Endometrial microvascular endothelial cells (primary cell): ENCODE data around the gene LRRC47. TPM values are rescaled to one million over a fixed set of nuclear protein-coding genes. Genes with fewer than 3 reads are reported as not detected.

ENCODE experiments used
- in situ Hi-C: cut with HindIII; loops from 2 replicates; pipeline ENCODE4 v1.10.0; 2017; ENCODE audit warnings: low sequenced_read_pairs, low pct_unique_long_range_greater_than_20kb; ENCODE audit errors: inconsistent ontology term
- total RNA-seq: library from RNA; depleted of rRNA; stranded (reverse); fragments of >200 nt; gene quantifications from one replicate; pipeline ENCODE4 v1.2.3, GENCODE V29; 2015; ENCODE audit errors: inconsistent ontology term

Gene LRRC47
- total RNA-seq, 1 donor from 2014 or later = 37.0 TPM

DNA sequence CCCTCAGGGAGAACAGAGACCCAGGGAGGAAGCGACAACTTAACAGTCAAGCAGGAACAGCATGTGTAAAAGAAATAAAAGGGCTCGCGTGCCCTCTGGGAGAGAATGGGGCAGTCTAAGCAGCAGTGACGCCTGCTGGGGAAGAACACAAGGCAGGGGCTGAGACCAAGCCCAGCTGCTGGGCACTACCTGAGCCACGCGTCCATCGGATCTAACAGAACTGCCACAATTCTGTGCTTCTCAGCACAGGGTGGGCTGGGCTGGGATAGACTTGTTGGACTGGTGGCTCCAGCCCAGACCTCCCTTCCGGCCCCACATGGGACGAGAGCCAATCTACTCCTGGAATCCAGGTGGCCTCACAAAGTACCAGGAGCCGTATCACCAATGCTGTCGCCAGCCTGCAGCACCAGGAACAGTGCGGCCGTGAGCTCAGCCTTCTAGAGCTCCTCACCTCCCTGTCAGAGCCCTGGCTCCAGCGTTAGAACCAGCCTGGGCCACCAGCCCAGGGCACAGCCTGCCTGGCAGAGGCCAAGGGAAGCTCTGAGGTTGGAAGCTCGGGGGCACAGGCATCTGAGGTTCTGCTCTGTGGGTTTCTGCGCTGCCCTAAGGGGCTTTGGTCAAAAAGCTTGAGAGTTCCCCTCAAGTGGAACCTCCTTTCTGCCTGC lies 7.4 kb downstream of the LRRC47 start:
- in situ Hi-C loops = no loop called here

GRCh38 chr1:3787745-3788605 lies 8.3 kb downstream of the LRRC47 start:
- in situ Hi-C loops = no loop called here

DNA sequence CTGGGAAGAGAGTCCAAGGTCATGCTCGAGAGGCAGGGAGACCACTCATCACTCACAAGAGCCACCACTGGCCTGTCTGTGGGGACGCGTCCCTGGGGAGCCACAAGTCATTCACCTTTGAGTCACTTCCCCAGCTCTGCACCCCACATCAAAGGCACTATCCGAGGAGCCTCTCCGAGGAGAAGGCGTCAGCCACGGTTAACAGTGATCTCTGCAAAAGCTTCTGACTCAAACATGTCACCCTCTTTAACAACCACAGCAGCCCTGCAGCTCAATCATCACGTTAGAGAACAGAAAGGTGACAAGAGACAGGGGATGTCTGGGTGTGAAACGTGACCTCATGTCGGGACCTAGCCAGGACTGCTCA lies 9.0 kb downstream of the LRRC47 start:
- in situ Hi-C loops = no loop called here

DNA sequence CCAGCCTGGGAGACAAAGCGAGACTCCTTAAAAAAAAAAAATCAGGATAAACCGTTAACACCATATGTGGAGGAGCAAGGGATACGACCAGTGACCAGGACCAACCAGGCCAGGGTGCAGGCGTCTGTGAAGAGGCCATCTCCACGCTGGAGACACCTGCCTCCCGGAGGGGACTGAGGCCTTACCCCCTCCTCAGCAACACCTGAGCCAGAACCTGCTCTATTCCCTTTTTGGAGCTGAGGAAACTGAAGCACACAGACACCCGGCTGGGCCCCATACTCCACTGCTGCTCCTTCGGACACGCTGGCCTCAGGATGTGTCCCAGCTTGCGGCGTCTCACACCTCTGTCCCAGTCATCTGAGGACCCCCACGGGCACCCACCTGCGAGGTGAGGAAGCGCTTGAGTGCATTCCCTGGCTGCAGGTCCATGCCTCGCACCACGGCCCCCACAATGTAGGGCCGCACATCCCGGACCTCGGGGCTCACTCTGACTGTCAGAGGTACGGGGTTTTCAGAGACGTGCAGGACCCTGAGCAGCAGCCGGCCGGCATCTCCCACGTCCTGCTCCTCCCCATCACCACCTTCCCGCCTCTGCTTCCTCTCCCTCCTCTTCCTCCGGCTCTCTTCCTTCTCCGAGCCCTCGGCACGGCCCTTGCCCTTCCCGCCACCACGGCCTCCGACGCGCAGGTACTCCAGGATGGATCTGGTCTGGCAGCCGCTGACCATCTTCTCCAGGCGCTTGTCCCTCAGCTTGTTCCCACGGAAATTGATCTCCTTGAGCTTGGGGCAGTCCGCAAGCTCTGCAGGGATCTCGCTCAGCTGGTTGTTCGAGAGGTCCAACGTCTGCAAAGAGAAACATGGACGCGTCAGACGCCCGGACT lies 9.6 kb downstream of the LRRC47 start:
- in situ Hi-C loops = no loop called here

DNA sequence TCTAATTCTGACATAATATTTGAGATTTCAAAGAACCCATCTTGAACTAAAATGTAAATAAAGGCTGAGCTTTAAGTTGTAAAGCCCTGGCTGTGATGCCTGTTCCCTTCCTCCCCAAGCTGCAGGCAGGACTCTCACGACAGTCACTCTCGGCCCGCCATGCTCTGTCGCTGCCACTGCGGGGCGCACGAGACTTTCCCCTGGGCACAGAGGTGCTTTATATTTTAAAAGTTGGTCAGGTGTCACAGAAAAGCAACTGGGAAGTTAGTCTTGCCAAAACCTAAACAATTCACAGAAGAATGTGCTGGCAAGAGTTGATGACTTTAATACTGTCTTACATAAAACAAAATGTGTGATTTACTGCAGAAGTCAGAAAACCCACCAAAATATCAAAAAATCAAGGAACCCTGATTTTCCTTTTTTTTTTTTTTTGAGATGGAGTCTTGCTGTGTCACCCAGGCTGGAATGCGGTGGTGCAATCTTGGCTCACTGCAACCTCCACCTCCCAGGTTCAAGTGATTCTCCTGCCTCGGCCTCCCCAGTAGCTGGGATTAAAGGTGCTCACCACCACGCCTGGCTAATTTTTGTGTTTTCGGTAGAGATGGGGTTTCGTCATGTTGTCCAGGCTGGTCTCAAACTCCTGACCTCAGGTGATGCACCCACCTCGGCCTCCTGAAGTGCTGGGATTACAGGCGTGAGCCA lies 10.7 kb downstream of the LRRC47 start:
- in situ Hi-C loops = no loop called here

DNA sequence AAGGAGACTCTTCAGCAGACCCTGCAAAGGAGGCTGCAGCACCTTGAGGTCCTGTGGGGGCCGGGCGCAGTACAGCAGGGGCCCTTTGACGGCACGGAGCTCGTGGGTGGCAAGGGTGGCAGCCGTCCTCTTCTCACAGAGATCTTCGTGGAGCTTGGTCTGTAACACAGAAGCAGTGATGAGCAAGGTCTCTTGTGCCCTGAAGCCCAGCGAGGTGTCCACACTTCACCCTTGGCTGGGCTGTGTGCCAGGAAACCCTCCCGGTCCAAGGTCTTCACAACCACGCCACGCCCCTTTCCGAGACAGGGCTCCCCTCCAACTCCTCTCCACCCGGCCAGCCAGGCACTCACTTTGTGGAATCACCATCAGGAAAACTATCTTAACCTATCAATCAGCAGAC lies 11.3 kb downstream of the LRRC47 start:
- in situ Hi-C loops = no loop called here

GRCh38 chr1:3783651-3784474 lies 12.4 kb downstream of the LRRC47 start:
- in situ Hi-C loops = no loop called here

GRCh38 chr1:3780901-3781300 lies 15.4 kb downstream of the LRRC47 start:
- in situ Hi-C loops = no loop called here

DNA sequence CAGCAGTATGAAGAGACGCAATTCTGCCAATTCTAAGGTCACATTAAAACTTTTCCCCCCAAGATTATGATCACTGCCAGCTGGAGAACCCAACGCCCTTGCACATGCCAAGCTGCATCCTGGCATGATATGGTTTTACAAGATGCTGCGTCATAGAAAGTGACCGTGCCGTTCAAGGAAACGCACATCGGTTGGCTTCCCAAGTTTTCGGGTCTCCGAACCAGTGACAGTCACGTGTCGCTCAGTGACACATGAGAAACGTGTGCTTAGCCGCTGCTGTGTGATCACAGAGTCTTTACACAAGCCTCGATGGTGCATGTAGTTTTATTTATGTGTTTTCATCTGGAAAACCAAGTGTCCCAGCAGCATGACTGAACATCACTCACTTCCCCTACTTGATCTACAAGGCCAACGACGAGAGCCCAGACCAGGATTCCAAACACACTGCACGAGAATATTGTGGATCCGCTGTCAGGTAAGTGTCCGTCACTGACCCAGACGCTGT lies 16.3 kb downstream of the LRRC47 start:
- in situ Hi-C loops = no loop called here

DNA sequence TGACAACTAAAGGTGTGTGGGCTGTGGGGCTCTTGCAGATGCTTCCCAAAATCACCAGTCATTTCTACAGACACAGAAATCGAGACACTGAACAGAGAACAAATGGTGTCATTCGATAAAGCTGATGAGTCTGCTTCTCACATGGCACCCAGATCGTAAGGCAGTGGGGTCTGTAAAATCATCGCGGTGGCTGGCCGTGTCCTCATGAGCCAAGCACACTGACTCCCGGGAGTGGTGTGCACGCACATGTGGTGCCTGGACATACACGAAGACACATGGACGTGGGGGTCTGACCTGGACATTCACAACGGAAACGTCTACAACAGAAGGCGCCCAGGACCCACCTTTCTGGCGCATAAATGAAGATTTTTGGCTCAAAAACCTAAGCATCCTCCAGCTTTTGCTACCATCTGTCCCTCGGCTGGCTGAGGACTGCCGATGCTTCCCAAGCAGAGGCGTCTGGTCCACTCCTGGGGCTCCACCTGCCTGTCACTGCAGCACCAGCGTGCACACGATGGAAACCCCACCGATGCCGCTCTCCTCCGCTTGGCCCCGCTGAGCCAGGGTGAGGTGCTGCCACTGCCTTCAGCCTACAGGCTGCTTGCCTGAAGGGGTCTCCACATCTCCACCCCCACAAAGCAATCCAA lies 16.9 kb downstream of the LRRC47 start:
- in situ Hi-C loops = no loop called here

- in situ Hi-C loops = no loop called here
Measured at GRCh38 chr1:3778590-3779264, 17.6 kb downstream of the LRRC47 start.

DNA sequence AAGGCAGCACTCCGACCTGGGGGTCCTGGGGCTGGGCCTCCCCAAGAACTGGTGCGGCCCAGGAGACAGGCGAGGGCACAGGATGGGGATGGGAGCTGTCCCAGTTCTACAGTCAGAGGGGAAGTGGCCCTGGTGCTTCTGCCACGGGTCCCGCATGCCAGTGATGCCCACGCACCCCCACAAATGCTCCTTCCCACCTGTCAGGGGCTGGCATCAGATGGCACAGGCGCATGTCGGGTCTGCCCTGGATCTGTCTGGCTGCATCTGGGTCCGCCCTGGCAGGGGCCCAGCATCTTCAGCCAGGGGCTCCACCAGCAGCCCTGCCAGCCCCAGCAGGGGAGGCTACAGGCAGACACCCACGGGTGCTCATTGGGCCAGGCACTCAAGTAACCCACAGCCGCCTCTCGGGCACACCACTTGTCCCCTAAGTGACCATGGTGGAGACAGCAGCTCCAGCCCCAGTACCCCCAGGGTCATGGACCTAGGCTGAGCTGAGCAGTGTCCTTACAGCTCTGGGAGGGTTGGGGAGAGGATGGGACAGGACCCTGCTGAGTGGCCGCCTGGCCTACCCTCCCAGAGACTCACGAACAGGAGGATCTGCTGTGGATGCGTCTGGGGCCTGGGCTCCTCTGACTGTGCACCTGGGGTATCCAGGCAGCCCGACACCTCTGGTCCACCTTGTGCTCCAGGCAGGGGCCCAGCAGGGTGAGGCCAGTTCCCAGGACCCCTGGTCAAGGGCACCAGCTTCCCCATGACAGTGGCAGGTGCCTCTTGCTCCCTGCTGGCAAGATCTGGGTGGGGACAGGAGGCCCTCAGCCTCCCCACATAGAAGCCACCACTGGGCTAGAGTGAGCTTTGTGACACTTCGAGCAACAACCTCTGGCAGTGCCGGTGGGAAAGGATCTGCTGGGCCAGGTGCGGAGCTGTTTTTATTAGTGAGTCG lies 18.4 kb downstream of the LRRC47 start:
- in situ Hi-C loops = no loop called here

- in situ Hi-C loops = no loop called here
Measured at GRCh38 chr1:3777078-3777547, 19.2 kb downstream of the LRRC47 start.

DNA sequence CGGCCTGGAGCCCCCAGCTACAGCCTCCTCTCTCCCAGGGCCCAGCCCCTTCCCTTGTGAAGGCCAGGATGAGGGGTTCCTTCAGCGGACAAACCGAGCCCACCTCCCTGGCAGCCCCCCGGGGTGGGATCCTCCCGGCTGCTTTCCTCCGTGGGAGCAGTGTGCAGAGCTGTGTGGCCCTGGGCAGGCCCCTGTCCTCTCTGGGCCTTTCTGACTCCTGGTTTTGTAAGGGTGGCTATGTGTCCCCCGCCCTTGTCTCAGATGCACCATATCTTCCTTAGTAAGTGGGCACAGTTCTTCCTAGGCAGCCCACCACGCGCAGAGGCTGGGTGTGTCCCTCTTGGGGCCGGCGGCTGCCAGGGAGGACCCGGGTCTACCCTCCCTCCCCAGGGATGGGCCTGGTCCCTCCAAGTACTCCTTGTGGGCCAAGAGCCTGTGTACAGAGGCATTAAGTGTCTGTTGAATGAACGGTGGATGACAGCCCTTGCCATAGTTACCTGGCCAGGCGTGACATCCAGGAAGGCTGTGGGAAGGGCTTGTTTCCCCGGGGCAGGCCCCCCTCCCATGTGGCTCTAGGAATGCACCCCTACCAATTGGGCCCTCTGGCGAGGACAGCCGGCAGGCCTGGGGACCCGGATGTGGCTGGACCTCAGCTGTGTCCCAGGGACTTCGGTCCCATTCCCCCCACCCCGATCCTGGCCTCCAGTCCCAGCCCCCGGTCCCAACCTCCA lies 19.9 kb downstream of the LRRC47 start:
- in situ Hi-C loops = no loop called here

- in situ Hi-C loops = no loop called here
Measured at GRCh38 chr1:3775490-3776230, 20.6 kb downstream of the LRRC47 start.
